Measurements from ENCODE around the gene RPS15.

The RPS15 gene

GRCh38 chr19:1438035-1438932, at the start of gene RPS15:
Gene RPS15 (plus strand): TSS chr19:1438396. CDS start chr19:1438426, 30 bp downstream.
- peak; percentile 93 for DNase-seq

GRCh38 chr19:1388637-1389026, 49.6 kb upstream of the RPS15 start:
- no peak for DNase-seq

GRCh38 chr19:1389033-1389940, 48.9 kb upstream of the RPS15 start:
- no peak for DNase-seq

DNA sequence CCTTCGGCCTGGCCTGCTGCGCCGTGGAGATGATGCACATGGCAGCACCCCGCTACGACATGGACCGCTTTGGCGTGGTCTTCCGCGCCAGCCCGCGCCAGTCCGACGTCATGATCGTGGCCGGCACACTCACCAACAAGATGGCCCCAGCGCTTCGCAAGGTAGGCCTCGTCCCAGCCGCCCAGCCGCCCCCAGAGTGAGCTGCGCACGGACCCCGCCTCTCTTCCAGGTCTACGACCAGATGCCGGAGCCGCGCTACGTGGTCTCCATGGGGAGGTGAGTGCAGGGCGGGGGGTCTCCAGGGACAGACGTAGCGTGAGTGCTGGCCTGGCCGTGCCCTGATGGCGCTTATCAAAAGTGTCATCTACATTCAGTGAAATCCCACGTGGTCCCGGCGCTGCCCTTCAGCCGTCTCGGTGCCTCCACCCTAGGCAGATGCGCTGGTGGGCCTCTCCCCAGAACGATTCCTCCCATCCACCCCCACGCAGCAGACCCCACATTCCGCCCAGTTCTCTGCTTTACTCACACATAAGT, 47.2 kb upstream of the RPS15 start:
- DNase-seq = no peak

GRCh38 chr19:1392407-1392806, 45.8 kb upstream of the RPS15 start:
- DNase-seq = no peak

DNA sequence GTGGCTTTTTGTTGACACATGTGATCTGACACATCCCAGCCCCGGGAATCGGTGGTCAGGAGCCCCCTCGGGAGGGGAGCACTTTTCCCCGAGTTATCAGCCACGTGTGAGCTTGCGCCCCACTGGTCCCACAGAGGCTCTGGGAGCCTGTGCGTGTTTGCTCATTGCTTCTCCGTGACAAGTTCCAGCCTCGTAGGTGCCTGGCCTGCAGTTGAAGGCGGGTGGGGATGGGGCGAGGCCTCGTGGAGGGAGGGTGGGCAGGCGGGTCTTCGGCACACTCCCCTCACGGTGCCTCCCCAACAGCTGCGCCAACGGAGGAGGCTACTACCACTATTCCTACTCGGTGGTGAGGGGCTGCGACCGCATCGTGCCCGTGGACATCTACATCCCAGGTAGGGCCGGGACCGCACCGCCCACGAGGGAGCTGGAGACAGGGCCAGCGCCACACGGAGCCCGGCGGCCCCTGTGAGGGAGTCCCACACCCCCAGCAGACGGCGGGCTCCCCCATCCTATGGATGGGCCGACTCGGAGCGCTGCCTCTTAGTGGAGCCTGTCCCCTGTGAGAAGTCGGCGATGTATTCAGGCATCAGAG, 45.2 kb upstream of the RPS15 start:
- no peak for DNase-seq

DNA sequence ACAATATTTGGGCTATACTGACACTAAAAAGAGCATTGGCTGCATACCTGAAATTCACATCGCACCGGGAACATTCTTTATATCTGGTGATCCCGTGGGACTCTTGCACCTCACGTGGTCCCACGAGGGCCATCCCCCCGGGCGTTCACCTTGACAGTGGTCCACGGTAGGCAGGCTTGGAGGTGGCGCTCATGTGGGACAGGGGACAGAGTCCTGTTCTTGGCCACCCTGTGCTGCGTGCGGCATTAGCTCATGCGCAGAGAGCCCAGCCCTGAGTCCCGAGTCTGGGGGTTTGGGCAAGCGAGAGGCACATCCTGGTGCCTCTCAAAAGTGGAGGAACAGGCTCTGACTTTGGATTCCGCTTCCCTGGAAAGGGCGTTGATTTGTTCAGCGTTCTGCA, 44.4 kb upstream of the RPS15 start:
- no peak for DNase-seq

- DNase-seq = no peak
Observed at GRCh38 chr19:1394252-1395193, 43.7 kb upstream of the RPS15 start.

GRCh38 chr19:1395194-1396018, 42.8 kb upstream of the RPS15 start:
- no peak for DNase-seq

- DNase-seq = no peak
Observed at GRCh38 chr19:1396019-1396767, 42.0 kb upstream of the RPS15 start.

DNA sequence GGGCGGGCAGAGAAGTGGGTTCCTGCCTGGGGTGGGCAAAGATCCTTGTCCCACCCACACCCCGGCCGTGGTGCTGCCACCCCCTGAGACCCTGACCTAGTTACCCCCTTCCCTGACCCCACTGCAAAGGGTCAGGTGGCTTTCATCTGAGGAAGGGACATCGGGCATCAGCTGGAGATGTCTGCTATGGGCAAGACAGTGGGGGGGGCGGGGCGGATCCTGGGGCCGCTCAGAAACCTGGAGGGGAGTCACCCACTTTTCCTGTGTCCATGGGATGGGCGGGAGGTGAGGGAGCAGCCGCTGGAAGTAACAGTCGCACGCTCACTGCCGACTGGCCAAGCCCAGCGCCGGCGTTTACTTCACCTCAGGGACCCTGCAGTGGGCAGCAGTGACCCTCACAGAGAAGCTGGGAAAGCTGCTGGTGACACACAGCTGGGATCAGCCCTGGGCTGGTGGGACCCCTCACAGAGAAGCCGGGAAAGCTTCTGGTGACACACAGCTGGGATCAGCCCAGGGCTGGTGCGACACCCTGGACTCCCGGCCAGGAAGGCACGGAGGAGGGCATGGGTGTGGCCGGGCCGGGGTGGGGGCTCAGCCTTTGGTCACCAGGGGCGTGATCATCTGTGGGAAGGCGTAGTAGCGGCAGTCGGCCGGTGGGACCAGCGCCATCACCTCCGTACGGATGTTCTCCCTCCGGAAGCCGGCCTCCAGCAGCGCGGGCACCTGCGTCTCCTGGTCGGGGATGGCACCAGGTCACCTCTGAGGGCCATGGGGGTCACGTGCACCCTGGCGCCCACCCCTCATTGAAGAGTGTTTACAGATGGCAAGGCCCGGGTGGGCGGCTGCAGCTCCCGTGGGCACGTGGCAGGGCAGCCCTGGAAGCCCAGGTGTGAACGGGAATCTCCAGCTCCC, 41.2 kb upstream of the RPS15 start:
- DNase-seq = no peak

- DNase-seq = no peak
Observed at GRCh38 chr19:1397838-1398237, 40.4 kb upstream of the RPS15 start.

DNA sequence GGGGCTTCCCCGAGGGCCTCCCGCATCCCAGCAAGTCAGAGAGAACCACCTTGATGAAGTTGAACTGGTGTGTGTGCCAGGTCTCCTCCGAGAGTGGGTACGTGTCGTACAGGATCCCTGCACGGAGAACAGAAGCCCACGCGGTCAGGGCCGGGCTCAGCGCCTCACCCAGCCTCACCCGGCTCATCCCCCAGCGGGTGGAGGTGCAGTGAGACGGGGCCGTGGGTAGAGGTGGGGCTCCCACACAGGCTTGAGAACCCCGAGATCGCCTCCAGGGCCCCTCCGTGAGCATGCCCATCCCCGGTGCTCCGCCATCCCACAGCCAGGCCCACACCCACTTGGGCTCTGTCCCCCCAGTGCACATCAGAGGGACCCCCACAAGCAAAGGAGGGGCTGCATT, 39.1 kb upstream of the RPS15 start:
- no peak for DNase-seq

- no peak for DNase-seq
Observed at GRCh38 chr19:1399745-1400144, 38.5 kb upstream of the RPS15 start.

DNA sequence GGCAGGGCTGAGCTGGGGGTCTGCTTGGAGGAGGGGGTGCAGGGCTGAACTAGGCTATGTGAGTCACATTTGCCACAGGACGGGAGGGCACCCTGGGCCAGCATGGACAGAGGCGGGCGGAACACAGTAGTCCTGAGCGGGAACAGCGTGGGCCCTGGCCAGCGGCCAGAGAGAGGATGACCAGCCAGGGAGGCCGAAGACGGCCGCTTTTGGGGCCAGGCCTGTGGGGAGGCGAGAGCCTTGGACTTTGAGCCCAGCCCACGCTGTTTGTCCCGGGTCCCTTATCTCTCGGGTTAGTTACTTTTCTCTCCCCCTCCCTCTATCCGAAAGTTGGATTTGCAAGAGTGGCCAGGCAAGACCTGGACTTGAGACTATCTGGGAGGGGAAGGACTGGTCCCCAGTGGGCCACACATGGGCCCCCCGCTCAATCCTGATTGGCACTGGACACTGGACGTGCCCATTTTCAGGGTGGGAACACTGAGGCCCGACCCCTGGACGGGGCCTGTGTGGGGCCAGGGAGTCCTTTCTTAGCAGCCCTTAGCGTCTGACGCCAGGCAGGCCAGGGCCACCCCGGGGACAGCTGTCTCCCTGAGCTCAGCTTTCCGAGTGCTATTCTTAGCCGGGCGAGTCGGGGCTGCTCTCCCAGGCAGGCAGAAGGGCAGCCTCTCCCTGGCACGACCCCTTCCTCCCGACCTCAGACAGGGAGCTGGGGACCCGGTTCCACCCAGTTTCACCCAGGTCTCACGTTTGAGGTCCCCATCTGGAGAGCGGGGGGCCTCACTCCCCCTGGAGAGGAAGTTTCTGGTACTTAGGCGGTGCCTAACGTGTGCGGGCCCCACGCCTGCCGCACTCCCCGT, 37.7 kb upstream of the RPS15 start:
- DNase-seq = peak; percentile 22

GRCh38 chr19:1401138-1401888, 36.9 kb upstream of the RPS15 start, which contains the start of gene GAMT:
Gene GAMT (minus strand): TSS chr19:1401542. CDS start chr19:1401476, 66 bp downstream.
- DNase-seq = peak; percentile 39

DNA sequence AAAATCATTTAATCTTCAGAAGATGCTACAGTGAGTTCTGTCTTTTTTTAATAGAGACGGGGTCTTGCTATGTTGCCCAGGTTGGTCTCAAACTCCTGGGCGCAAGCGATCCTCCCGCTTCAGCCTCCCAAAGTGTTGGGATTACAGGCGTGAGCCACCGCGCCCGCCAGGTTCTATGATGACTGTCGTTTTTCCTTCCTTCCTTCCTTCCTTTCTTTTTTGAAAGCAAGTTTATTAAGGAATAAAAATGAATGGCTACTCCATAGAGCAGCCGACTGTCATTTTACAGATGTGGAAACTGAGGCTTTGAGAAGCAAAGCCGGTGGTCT, 36.3 kb upstream of the RPS15 start:
- DNase-seq = no peak

All from fibroblast of skin of right biceps (primary cell).